Mammary epithelial cell (primary cell): ENCODE data around the gene FLRT2.

Source experiments
- EZH2 ChIP-seq: IDR thresholded peaks from 2 replicates; pipeline ENCODE4 v1.6.1; 2012; ENCODE audit warnings: low read length, inconsistent platforms, borderline replicate concordance
- TF ChIP-seq, protein P1 (sequence below), 2 donors: IDR thresholded peaks in 1 of 2; conservative IDR thresholded peaks in 1 of 2; 2 replicates each; pipeline ENCODE4 v1.5.1; 2011 to 2012; ENCODE audit warnings: inconsistent platforms in 2 of 2, low read length in 2 of 2, mild to moderate bottlenecking in 2 of 2, control low read depth in 1 of 2, low read depth in 1 of 2; ENCODE audit not compliant: insufficient read depth in 1 of 2; ENCODE audit errors: extremely low read depth in 1 of 2

DNA sequence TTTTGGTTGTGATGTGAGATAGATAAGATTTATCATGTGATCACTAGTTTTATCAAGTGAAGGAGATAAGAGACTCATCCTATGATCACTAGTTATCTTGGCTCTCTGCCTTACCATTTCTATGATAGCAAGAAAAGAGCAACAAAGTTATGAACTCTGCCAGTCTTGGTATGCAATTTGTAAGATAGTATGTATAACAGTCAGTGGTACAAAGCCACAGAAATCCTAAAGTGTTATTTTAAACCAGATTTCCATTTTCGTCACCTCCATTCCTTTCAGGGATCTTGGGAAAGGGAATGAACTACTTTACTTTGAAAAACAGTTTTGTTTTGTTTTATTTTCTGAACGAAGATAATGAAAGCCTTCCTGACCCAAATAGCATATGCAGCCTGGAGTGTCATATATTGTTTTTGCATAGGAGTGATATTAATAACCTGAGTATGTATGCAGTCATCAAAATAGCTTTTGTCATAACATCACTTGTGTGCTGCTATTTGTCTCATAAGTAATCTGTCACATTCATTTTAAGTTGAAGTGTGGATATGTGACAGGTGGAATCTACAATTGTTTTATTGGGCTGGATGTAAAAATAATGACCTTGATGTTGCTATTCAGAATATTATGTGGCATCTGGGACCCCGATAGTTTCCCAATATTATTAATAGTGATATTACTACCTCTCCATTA, 35.0 kb downstream of the FLRT2 start:
- TF ChIP-seq, protein P1, sequence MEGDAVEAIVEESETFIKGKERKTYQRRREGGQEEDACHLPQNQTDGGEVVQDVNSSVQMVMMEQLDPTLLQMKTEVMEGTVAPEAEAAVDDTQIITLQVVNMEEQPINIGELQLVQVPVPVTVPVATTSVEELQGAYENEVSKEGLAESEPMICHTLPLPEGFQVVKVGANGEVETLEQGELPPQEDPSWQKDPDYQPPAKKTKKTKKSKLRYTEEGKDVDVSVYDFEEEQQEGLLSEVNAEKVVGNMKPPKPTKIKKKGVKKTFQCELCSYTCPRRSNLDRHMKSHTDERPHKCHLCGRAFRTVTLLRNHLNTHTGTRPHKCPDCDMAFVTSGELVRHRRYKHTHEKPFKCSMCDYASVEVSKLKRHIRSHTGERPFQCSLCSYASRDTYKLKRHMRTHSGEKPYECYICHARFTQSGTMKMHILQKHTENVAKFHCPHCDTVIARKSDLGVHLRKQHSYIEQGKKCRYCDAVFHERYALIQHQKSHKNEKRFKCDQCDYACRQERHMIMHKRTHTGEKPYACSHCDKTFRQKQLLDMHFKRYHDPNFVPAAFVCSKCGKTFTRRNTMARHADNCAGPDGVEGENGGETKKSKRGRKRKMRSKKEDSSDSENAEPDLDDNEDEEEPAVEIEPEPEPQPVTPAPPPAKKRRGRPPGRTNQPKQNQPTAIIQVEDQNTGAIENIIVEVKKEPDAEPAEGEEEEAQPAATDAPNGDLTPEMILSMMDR (conservative IDR thresholded peaks at IDR 0.05 in 1 of 2, IDR thresholded peaks at IDR 0.05 in 1 of 2; ENCODE audit: extremely low read depth in 1 of 2, insufficient read depth in 1 of 2, low read depth in 1 of 2, low read length in 2 of 2) = no peak
- TF ChIP-seq EZH2 = no peak
